ENCODE results near the gene TCTN2. TPM values are rescaled to one million over a fixed set of nuclear protein-coding genes. Genes with fewer than 3 reads are reported as not detected.

TCTN2 gene
- total and polyA plus RNA-seq, 2 of the 4 experiments (the other 2 are of a cell fraction): 8.4 to 13.6 TPM

DNA sequence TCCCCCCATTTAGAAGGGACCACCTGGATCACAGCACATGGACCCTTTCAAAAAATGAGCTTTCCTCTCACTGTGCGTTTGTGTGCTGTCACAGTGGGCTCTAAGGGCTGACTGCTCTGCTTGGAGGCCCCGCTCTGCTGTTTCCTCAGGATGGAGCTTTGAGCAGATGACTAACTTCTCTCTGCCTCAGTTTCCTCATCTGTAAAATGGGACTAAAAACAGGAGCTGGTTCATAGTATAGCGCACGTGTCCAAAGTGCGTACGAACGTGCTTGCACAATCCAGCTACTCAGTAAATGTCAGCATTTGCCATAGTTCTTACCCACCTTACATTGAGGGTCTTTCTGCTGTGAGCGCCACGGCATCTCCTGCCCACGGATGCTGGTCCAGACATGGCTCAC, 78.4 kb downstream of the TCTN2 start:
- Histone ChIP-seq H3K4me1 (ENCODE audit: control insufficient read depth, insufficient read depth, low read length) (0 out of 2 replicates have a peak, but pooled peaks cover 1% of the 10 kb centered on the region), H4K8ac (ENCODE audit: low read depth in 2 of 2, low read length in 2 of 2) (no peak overlapping the region), H4K20me1 (ENCODE audit: insufficient read depth, low read length) (no peaks in the 10 kb centered on the region; the same call in 1 of the 2 replicates), H3K9ac (ENCODE audit: low read depth, low read length) (no peak overlapping the region), H3K23ac (ENCODE audit: low read depth, low read length) (no peak overlapping the region), H3K18ac (ENCODE audit: low read depth, low read length) (no peak overlapping the region), H3K9me3 (ENCODE audit: control insufficient read depth, insufficient read depth, low read length) (no peaks in the 10 kb centered on the region), H2AFZ (replicated peaks; ENCODE audit: low read length, poor library complexity) (no peak overlapping the region), H3K9me1 (ENCODE audit: insufficient read depth, low read length) (peaks cover 3% of the 10 kb centered on the region; the same call in 1 of the 2 replicates), H3K27ac (ENCODE audit: insufficient read depth, low read length) (no peak overlapping the region), H4K5ac (ENCODE audit: low read depth, low read length) (no peak overlapping the region), H2BK120ac (ENCODE audit: low read depth, low read length) (no peak overlapping the region), H3K56ac (ENCODE audit: extremely low read depth, insufficient read depth, low read length) (no peak overlapping the region), H3K27me3 (ENCODE audit: control insufficient read depth, insufficient read depth, low read length) (no peaks in the 10 kb centered on the region), H2BK20ac (ENCODE audit: low read depth, low read length) (no peak overlapping the region), H4K91ac (ENCODE audit: insufficient read depth, low read depth, low read length) (no peak overlapping the region), H3K14ac (replicated peaks; ENCODE audit: low read depth, low read length) (no peak overlapping the region), H3K4ac (ENCODE audit: low read depth, low read length) (no peak overlapping the region), H3K4me3 (ENCODE audit: insufficient read depth, low read depth, low read length) (no peak overlapping the region), H2BK15ac (ENCODE audit: low read depth, low read length) (no peak overlapping the region), H2AK5ac (ENCODE audit: low read depth, low read length) (no peak overlapping the region), H3K4me2 (ENCODE audit: low read depth, low read length) (no peak overlapping the region), H2AK9ac (replicated peaks; ENCODE audit: low read depth, low read length, poor library complexity) (no peak overlapping the region), H3K79me1 (ENCODE audit: low read depth in 1 of 2, low read length in 2 of 2) (peaks cover 0 to 3% of the 10 kb centered on the region in 2 experiments; a peak in 1 of 4 replicates), H2BK5ac (ENCODE audit: low read depth, low read length, poor library complexity, severe bottlenecking) (no peak overlapping the region), H3K36me3 (ENCODE audit: control insufficient read depth, insufficient read depth, low read length) (peaks cover 32% of the 10 kb centered on the region)
- BruUV-seq (replicated peaks): no TSS peak
- 98% methylated on average over 10 of the region's 10 CpGs; no CpG with 5 or more reads in 1 of the 2 experiments for WGBS, 2 experiments (ENCODE audit: extremely low coverage in 2 of 2, insufficient read length in 1 of 2)
- in situ Hi-C loops (cut with MboI; ENCODE audit: low sequenced_read_pairs) (no loop called here), dilution Hi-C loops (cut with HindIII; ENCODE audit: low sequenced_read_pairs, unreplicated experiment) (no loop called here), intact Hi-C loops (cut with micrococcal nuclease) (no loop called here)
- DNase-seq (no peak), ATAC-seq (ENCODE audit: low read depth) (no peak)
- TF ChIP-seq BHLHE40 (IDR thresholded peaks at IDR 0.05; ENCODE audit: low read depth, low read length): no peak
- TF ChIP-seq RAD21 (IDR thresholded peaks at IDR 0.05; ENCODE audit: low read length): no peak
- TF ChIP-seq SMC3 (IDR thresholded peaks at IDR 0.05; ENCODE audit: low read depth, low read length): no peak
- no peak for TF ChIP-seq MXI1 (IDR thresholded peaks at IDR 0.05; ENCODE audit: borderline replicate concordance, low read depth, low read length)
- TF ChIP-seq NFE2L2 (IDR thresholded peaks at IDR 0.05; ENCODE audit: low read depth, low read length): no peak
- no peak for TF ChIP-seq RCOR1 (IDR thresholded peaks at IDR 0.05; ENCODE audit: insufficient replicate concordance, low read length)
- TF ChIP-seq CTCF (conservative IDR thresholded peaks at IDR 0.05; ENCODE audit: low read depth, low read length): no peak
- TF ChIP-seq MAZ (IDR thresholded peaks at IDR 0.05; ENCODE audit: borderline replicate concordance, low read depth, low read length): no peak
- TF ChIP-seq, protein P1, sequence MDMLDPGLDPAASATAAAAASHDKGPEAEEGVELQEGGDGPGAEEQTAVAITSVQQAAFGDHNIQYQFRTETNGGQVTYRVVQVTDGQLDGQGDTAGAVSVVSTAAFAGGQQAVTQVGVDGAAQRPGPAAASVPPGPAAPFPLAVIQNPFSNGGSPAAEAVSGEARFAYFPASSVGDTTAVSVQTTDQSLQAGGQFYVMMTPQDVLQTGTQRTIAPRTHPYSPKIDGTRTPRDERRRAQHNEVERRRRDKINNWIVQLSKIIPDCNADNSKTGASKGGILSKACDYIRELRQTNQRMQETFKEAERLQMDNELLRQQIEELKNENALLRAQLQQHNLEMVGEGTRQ (IDR thresholded peaks at IDR 0.05; ENCODE audit: low read depth, low read length): no peak
- no peak for TF ChIP-seq POLR2A (IDR thresholded peaks at IDR 0.05; ENCODE audit: low read depth, low read length)
- no peak for TF ChIP-seq CEBPB (IDR thresholded peaks at IDR 0.05; ENCODE audit: low read depth, low read length)
- TF ChIP-seq RFX5 (IDR thresholded peaks at IDR 0.05; ENCODE audit: low read depth, low read length): no peak
- TF ChIP-seq, protein P2, sequence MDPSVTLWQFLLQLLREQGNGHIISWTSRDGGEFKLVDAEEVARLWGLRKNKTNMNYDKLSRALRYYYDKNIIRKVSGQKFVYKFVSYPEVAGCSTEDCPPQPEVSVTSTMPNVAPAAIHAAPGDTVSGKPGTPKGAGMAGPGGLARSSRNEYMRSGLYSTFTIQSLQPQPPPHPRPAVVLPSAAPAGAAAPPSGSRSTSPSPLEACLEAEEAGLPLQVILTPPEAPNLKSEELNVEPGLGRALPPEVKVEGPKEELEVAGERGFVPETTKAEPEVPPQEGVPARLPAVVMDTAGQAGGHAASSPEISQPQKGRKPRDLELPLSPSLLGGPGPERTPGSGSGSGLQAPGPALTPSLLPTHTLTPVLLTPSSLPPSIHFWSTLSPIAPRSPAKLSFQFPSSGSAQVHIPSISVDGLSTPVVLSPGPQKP (IDR thresholded peaks at IDR 0.05; ENCODE audit: borderline replicate concordance, low read depth, low read length): no peak
- no peak for TF ChIP-seq FOS (IDR thresholded peaks at IDR 0.05; ENCODE audit: low read depth, low read length)
- TF ChIP-seq MAFK (IDR thresholded peaks at IDR 0.05; ENCODE audit: low read depth, low read length): no peak
- TF ChIP-seq CHD1 (IDR thresholded peaks at IDR 0.05; ENCODE audit: low read depth, low read length): no peak
- CTCF ChIA-PET: no interaction called here
- POLR2A ChIA-PET (ENCODE audit: unreplicated experiment): interaction anchor here (0.5 kb wide), 1 partner anchor 54 kb away, joined by 4 read pairs; no protein-coding TSS in a partner anchor

Data from IMR-90 (cell line).